Liver (tissue), 9 donors: ENCODE data around the gene SERINC5. TPM values are rescaled to one million over a fixed set of nuclear protein-coding genes. Genes with fewer than 3 reads are reported as not detected.

Experiments used
- DNase-seq: peaks from one replicate; pipeline ENCODE4 v3.0.0-alpha.2; 2017; ENCODE audit warnings: low spot score
- H3K27ac ChIP-seq, 2 donors: one replicate each; pipeline ENCODE4 v1.7.0; 2013; ENCODE audit warnings: inconsistent platforms in 2 of 2, low read length in 2 of 2, control low read depth in 1 of 2, low read depth in 1 of 2, mild to moderate bottlenecking in 1 of 2
- H3K27me3 ChIP-seq, 4 donors: one replicate each; pipeline versions ENCODE4 v1.6.1 to v1.7.0; 2013; ENCODE audit warnings: low read length in 3 of 4, inconsistent platforms in 1 of 4, mild to moderate bottlenecking in 1 of 4, moderate library complexity in 1 of 4; ENCODE audit not compliant: control insufficient read depth in 4 of 4, insufficient read depth in 4 of 4
- H3K36me3 ChIP-seq, 4 donors: one replicate each; pipeline versions ENCODE4 v1.6.1 to v1.7.0; 2013; ENCODE audit warnings: low read length in 3 of 4, mild to moderate bottlenecking in 3 of 4, low read depth in 1 of 4, moderate library complexity in 1 of 4; ENCODE audit not compliant: control insufficient read depth in 4 of 4, insufficient read depth in 3 of 4
- H3K4me1 ChIP-seq, 4 donors: one replicate each; pipeline versions ENCODE4 v1.6.1 to v1.7.0; 2013; ENCODE audit warnings: low read length in 3 of 4, mild to moderate bottlenecking in 3 of 4, moderate library complexity in 1 of 4; ENCODE audit not compliant: control insufficient read depth in 4 of 4, insufficient read depth in 4 of 4
- H3K4me3 ChIP-seq, 3 donors: one replicate each; pipeline versions ENCODE4 v1.6.1 to v1.7.0; 2013; ENCODE audit warnings: low read length in 3 of 3, control low read depth in 1 of 3, low read depth in 1 of 3, mild to moderate bottlenecking in 1 of 3
- H3K9ac ChIP-seq, 2 donors: one replicate each; pipeline ENCODE4 v1.7.0; 2013; ENCODE audit warnings: low read length in 2 of 2, mild to moderate bottlenecking in 2 of 2, moderate library complexity in 2 of 2, control low read depth in 1 of 2, low read depth in 1 of 2
- H3K9me3 ChIP-seq, 4 donors: one replicate each; pipeline versions ENCODE4 v1.6.1 to v1.7.0; 2013; ENCODE audit warnings: low read length in 3 of 4; ENCODE audit not compliant: control insufficient read depth in 4 of 4
- ATF3 ChIP-seq: IDR thresholded peaks from 2 replicates; pipeline ENCODE4 v1.6.1; 2016; ENCODE audit warnings: antibody characterized with exemption
- EGR1 ChIP-seq, 2 donors: IDR thresholded peaks; 2 replicates each; pipeline ENCODE4 v1.6.1; 2016 to 2018; ENCODE audit warnings: antibody characterized with exemption in 2 of 2, low read depth in 2 of 2
- FOXA1 ChIP-seq: IDR thresholded peaks from 2 replicates; pipeline ENCODE4 v1.6.1; 2016; ENCODE audit warnings: antibody characterized with exemption
- FOXA2 ChIP-seq: IDR thresholded peaks from 2 replicates; pipeline ENCODE4 v1.6.1; 2016; ENCODE audit warnings: antibody characterized with exemption
- GABPA ChIP-seq, 2 donors: IDR thresholded peaks in 1 of 2; conservative IDR thresholded peaks in 1 of 2; 2 replicates each; pipeline ENCODE4 v1.6.1; 2016; ENCODE audit warnings: antibody characterized with exemption in 2 of 2, mild to moderate bottlenecking in 1 of 2, moderate library complexity in 1 of 2
- HNF4A ChIP-seq, 2 donors: conservative IDR thresholded peaks; 2 replicates each; pipeline ENCODE4 v1.6.1; 2016; ENCODE audit warnings: antibody characterized with exemption in 2 of 2, mild to moderate bottlenecking in 2 of 2
- HNF4G ChIP-seq: IDR thresholded peaks from 2 replicates; pipeline ENCODE4 v1.6.1; 2016; ENCODE audit warnings: antibody characterized with exemption
- NR2F2 ChIP-seq: IDR thresholded peaks from 2 replicates; pipeline ENCODE4 v1.6.1; 2016; ENCODE audit warnings: antibody characterized with exemption
- RXRA ChIP-seq, 2 donors: IDR thresholded peaks; 2 replicates each; pipeline ENCODE4 v1.6.1; 2017 to 2018; ENCODE audit warnings: antibody characterized with exemption in 2 of 2, mild to moderate bottlenecking in 1 of 2
- SP1 ChIP-seq: IDR thresholded peaks from 2 replicates; pipeline ENCODE4 v1.6.1; 2018; ENCODE audit warnings: antibody characterized with exemption, mild to moderate bottlenecking
- TAF1 ChIP-seq: conservative IDR thresholded peaks from 2 replicates; pipeline ENCODE4 v1.6.1; 2016; ENCODE audit warnings: antibody characterized with exemption, mild to moderate bottlenecking
- WGBS: extraction: QIAGEN DNeasy Blood & Tissue Kit; methylation state at CpG from one replicate; pipeline ENCODE4 v1.1.7; 2013; 5-methylcytosine and 5-hydroxymethylcytosine counted together
- polyA plus RNA-seq, 2 donors: library from polyadenylated mRNA; stranded (reverse) in 1 of 2; unstranded in 1 of 2; fragments of 200-250 nt in 1 of 2; fragments of >200 nt in 1 of 2; fragmentation: Nextera tagmentation in 1 of 2; extraction: Ambion mirVana in 1 of 2; gene quantifications; one replicate each; pipeline versions ENCODE4 v1.2.1 to v1.2.3, GENCODE V29; 2013 to 2015
- total RNA-seq, 2 donors: library from RNA; depleted of rRNA; stranded (reverse); fragments of >200 nt; gene quantifications; one replicate each; pipeline ENCODE4 v1.2.3, GENCODE V29; 2014
- TF ChIP-seq, protein P1 (sequence below): IDR thresholded peaks from 2 replicates; pipeline ENCODE4 v1.6.1; 2016; ENCODE audit warnings: antibody characterized with exemption, mild to moderate bottlenecking
- TF ChIP-seq, protein P2 (sequence below): fragments of 150-350 bp; IDR thresholded peaks from 2 replicates; pipeline ENCODE4 v1.5.1; 2017; ENCODE audit warnings: improper control_type of control experiment, low read depth, low read length; ENCODE audit not compliant: missing input control
- TF ChIP-seq, protein P3 (sequence below): IDR thresholded peaks from 2 replicates; pipeline ENCODE4 v1.6.1; 2016; ENCODE audit warnings: antibody characterized with exemption
- TF ChIP-seq, protein P4 (sequence below): IDR thresholded peaks from 2 replicates; pipeline ENCODE4 v1.6.1; 2016; ENCODE audit warnings: antibody characterized with exemption
- donor health status: healthy.
- donor health status: healthy.
- donor health status: healthy.
- donor health status: healthy.
- donor health status: healthy.

The SERINC5 gene
- total and polyA plus RNA-seq, 4 donors, result 22.2 to 82.3 (median 32.0) TPM

DNA sequence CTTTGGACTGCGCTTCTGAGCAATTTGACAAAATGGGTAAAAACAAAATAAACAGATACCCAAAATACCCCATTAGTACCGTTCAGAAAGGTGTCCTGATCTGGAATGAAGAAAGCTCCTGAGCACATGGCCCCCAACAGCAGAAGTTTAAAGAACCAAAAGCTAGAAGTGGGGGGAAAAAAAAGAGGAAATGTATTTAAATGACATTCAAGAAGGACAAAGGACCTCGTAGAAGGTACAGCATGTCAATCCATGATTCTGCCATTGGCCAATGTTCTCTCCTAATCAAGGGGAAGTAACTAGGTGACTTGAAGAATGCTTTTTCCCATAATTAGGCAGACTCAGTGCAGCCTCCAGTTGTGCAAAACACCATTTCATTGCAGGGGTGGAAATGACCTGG, 78.6 kb downstream of the SERINC5 start:
- TF ChIP-seq HNF4G (no peak), EGR1 (IDR thresholded peaks at IDR 0.05; ENCODE audit: low read depth in 2 of 2) (no peak), RXRA (IDR thresholded peaks at IDR 0.05) (no peak), HNF4A (conservative IDR thresholded peaks at IDR 0.05) (no peak), GABPA (IDR thresholded peaks at IDR 0.05 in 1 of 2, conservative IDR thresholded peaks at IDR 0.05 in 1 of 2) (no peak), TAF1 (no peak), NR2F2 (no peak), FOXA2 (no peak), SP1 (no peak), ATF3 (no peak)
- TF ChIP-seq, protein P1, sequence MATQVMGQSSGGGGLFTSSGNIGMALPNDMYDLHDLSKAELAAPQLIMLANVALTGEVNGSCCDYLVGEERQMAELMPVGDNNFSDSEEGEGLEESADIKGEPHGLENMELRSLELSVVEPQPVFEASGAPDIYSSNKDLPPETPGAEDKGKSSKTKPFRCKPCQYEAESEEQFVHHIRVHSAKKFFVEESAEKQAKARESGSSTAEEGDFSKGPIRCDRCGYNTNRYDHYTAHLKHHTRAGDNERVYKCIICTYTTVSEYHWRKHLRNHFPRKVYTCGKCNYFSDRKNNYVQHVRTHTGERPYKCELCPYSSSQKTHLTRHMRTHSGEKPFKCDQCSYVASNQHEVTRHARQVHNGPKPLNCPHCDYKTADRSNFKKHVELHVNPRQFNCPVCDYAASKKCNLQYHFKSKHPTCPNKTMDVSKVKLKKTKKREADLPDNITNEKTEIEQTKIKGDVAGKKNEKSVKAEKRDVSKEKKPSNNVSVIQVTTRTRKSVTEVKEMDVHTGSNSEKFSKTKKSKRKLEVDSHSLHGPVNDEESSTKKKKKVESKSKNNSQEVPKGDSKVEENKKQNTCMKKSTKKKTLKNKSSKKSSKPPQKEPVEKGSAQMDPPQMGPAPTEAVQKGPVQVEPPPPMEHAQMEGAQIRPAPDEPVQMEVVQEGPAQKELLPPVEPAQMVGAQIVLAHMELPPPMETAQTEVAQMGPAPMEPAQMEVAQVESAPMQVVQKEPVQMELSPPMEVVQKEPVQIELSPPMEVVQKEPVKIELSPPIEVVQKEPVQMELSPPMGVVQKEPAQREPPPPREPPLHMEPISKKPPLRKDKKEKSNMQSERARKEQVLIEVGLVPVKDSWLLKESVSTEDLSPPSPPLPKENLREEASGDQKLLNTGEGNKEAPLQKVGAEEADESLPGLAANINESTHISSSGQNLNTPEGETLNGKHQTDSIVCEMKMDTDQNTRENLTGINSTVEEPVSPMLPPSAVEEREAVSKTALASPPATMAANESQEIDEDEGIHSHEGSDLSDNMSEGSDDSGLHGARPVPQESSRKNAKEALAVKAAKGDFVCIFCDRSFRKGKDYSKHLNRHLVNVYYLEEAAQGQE, result no peak
- TF ChIP-seq, protein P2, sequence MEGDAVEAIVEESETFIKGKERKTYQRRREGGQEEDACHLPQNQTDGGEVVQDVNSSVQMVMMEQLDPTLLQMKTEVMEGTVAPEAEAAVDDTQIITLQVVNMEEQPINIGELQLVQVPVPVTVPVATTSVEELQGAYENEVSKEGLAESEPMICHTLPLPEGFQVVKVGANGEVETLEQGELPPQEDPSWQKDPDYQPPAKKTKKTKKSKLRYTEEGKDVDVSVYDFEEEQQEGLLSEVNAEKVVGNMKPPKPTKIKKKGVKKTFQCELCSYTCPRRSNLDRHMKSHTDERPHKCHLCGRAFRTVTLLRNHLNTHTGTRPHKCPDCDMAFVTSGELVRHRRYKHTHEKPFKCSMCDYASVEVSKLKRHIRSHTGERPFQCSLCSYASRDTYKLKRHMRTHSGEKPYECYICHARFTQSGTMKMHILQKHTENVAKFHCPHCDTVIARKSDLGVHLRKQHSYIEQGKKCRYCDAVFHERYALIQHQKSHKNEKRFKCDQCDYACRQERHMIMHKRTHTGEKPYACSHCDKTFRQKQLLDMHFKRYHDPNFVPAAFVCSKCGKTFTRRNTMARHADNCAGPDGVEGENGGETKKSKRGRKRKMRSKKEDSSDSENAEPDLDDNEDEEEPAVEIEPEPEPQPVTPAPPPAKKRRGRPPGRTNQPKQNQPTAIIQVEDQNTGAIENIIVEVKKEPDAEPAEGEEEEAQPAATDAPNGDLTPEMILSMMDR, result no peak
- TF ChIP-seq, protein P3, sequence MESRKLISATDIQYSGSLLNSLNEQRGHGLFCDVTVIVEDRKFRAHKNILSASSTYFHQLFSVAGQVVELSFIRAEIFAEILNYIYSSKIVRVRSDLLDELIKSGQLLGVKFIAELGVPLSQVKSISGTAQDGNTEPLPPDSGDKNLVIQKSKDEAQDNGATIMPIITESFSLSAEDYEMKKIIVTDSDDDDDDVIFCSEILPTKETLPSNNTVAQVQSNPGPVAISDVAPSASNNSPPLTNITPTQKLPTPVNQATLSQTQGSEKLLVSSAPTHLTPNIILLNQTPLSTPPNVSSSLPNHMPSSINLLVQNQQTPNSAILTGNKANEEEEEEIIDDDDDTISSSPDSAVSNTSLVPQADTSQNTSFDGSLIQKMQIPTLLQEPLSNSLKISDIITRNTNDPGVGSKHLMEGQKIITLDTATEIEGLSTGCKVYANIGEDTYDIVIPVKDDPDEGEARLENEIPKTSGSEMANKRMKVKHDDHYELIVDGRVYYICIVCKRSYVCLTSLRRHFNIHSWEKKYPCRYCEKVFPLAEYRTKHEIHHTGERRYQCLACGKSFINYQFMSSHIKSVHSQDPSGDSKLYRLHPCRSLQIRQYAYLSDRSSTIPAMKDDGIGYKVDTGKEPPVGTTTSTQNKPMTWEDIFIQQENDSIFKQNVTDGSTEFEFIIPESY, result no peak
- TF ChIP-seq, protein P4, sequence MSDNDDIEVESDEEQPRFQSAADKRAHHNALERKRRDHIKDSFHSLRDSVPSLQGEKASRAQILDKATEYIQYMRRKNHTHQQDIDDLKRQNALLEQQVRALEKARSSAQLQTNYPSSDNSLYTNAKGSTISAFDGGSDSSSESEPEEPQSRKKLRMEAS, result no peak
- Histone ChIP-seq H3K27ac (no peak overlapping the region), H3K4me1 (peaks cover 8 to 31% (median 19%) of the 10 kb centered on the region in 4 donors), H3K4me3 (no peak overlapping the region), H3K9ac (no peak overlapping the region), H3K36me3 (peaks cover 2 to 24% (median 7%) of the 10 kb centered on the region in 4 donors), H3K9me3 (no peaks in the 10 kb centered on the region), H3K27me3 (no peaks in the 10 kb centered on the region)
- no peak for DNase-seq
- WGBS, result 80% methylated on average over 3 of the region's 3 CpGs

DNA sequence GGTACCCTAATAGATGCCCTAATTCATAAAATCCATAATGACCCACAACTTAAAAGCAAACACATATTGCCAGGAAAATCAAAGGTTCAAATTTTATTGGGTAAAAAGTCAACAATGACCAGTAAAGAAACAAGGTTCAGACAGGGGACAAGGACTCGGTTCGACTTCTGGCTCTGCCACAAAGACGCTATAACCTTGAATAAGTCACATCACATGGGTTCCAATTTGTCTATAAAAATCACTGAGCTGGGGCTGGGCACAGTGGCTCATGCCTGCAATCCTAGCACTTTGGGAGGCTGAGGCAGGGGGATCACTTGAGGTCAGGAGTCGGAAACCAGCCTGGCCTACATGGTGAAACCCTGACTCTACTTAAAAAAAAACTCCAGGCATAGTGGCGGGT, 80.5 kb downstream of the SERINC5 start:
- TF ChIP-seq HNF4A (conservative IDR thresholded peaks at IDR 0.05), result peak; percentile 49 to 59
- TF ChIP-seq SP1, result peak; percentile 46
- peak; percentile 71 to 90 for TF ChIP-seq RXRA (IDR thresholded peaks at IDR 0.05)
- no peak for TF ChIP-seq FOXA1
- no peak overlapping the region for H3K27ac ChIP-seq
- H3K9me3 ChIP-seq, result no peaks in the 10 kb centered on the region
- H3K4me1 ChIP-seq, result peaks cover 2 to 12% (median 6%) of the 10 kb centered on the region in 4 donors
- H3K9ac ChIP-seq, result no peak overlapping the region
- DNase-seq, result no peak
- H3K36me3 ChIP-seq, result peaks cover 2 to 30% (median 9%) of the 10 kb centered on the region in 4 donors
- 52% methylated on average over 5 of the region's 5 CpGs for WGBS
- no peak overlapping the region for H3K4me3 ChIP-seq
- no peaks in the 10 kb centered on the region for H3K27me3 ChIP-seq
